Upper lobe of left lung (tissue), 4 donors: Measurements from ENCODE around the gene COPZ1.

Source experiments
- CTCF ChIP-seq, 6 experiments: fragments of 450-650 bp in 4 of 6; fragments of 200-600 bp in 2 of 6; sonication (generic) in 2 of 6; IDR thresholded peaks; one replicate each; pipeline ENCODE4 v1.5.1; 2016 to 2019; ENCODE audit warnings: antibody characterized with exemption in 6 of 6
- POLR2A ChIP-seq, 4 donors: fragments of 450-650 bp; IDR thresholded peaks; one replicate each; pipeline ENCODE4 v1.5.1; 2016 to 2017; ENCODE audit warnings: antibody characterized with exemption in 4 of 4, mild to moderate bottlenecking in 2 of 4

- TF ChIP-seq POLR2A (IDR thresholded peaks at IDR 0.05) (no peak), CTCF (IDR thresholded peaks at IDR 0.05) (no peak)
Measured at GRCh38 chr12:54389607-54390175, 64.8 kb downstream of the COPZ1 start.
